H1 (cell line): ENCODE measurements around the gene TMEM92. TPM values are rescaled to one million over a fixed set of nuclear protein-coding genes. Genes with fewer than 3 reads are reported as not detected.

ENCODE experiments used
- CTCF ChIA-PET: fragments of 300-600 bp; sonication (Branson Sonifier 250); formaldehyde crosslinking; loops from one replicate; lab custom pipeline; 2021; ENCODE audit not compliant: partially characterized antibody; lab: Charles Lee
- POLR2A ChIA-PET: fragments of 300-600 bp; sonication (Branson Sonifier 250); formaldehyde crosslinking; loops from one replicate; lab custom pipeline; 2021; ENCODE audit warnings: inconsistent platforms; ENCODE audit not compliant: partially characterized antibody; lab: Charles Lee
- DNase-seq, 2 experiments: peaks; one replicate each; pipeline versions ENCODE4 v3.0.0 to v3.0.0-alpha.2; 2010 to 2022; ENCODE audit warnings: low spot score in 2 of 2, low read depth in 1 of 2, mixed read lengths in 1 of 2
- FAIRE-seq: peaks from 2 replicates; lab custom pipeline; 2011; peaks lifted over from hg19 to GRCh38; lab: Jason Lieb, UNC
- H2AFZ ChIP-seq: 2 replicates; pipeline ENCODE4 v1.8.1; 2012; ENCODE audit warnings: low read length, inconsistent platforms
- H2AK5ac ChIP-seq: 2 replicates; pipeline ENCODE4 v1.6.1; 2013; ENCODE audit warnings: low read depth, low read length
- H2BK120ac ChIP-seq: replicated peaks from 2 replicates; pipeline ENCODE3; 2013; ENCODE audit warnings: low read depth, low read length, inconsistent platforms
- H2BK12ac ChIP-seq: 2 replicates; pipeline ENCODE4 v1.6.1; 2013; ENCODE audit warnings: low read depth, low read length
- H2BK15ac ChIP-seq: 2 replicates; pipeline ENCODE4 v1.6.1; 2013; ENCODE audit warnings: low read length
- H2BK20ac ChIP-seq: 2 replicates; pipeline ENCODE4 v1.6.1; 2013; ENCODE audit warnings: low read length
- H2BK5ac ChIP-seq: 2 replicates; pipeline ENCODE4 v1.6.1; 2013; ENCODE audit warnings: low read depth, low read length
- H3K14ac ChIP-seq: 2 replicates; pipeline ENCODE4 v1.6.1; 2013; ENCODE audit warnings: inconsistent platforms; ENCODE audit not compliant: insufficient read length
- H3K18ac ChIP-seq: 2 replicates; pipeline ENCODE4 v1.6.1; 2013; ENCODE audit warnings: low read length; ENCODE audit errors: extremely low read depth
- H3K23ac ChIP-seq: 2 replicates; pipeline ENCODE4 v1.6.1; 2013; ENCODE audit warnings: inconsistent platforms; ENCODE audit not compliant: insufficient read length
- H3K23me2 ChIP-seq: 2 replicates; pipeline ENCODE4 v1.6.1; 2013; ENCODE audit warnings: low read depth, low read length
- H3K27ac ChIP-seq: 2 replicates; pipeline ENCODE4 v1.6.1; 2011; ENCODE audit warnings: low read depth, low read length, inconsistent platforms
- H3K27me3 ChIP-seq, 4 experiments: replicated peaks in 1 of 4; 1 replicate in 1 of 4; 2 replicates in 3 of 4; pipeline versions ENCODE4 v1.6.1 to v1.8.1; 2011 to 2013; ENCODE audit warnings: low read length in 3 of 4, mild to moderate bottlenecking in 3 of 4, inconsistent platforms in 2 of 4, mixed read lengths in 2 of 4, moderate library complexity in 1 of 4; ENCODE audit not compliant: control insufficient read depth in 3 of 4, insufficient read depth in 3 of 4; ENCODE audit errors: extremely low read depth in 1 of 4
- H3K36me3 ChIP-seq, 4 experiments: 2 replicates each; pipeline versions ENCODE4 v1.6.1 to v1.8.1; 2011 to 2013; ENCODE audit warnings: mild to moderate bottlenecking in 4 of 4, low read length in 3 of 4, moderate library complexity in 2 of 4, control low read depth in 1 of 4, inconsistent platforms in 1 of 4; ENCODE audit not compliant: insufficient read depth in 4 of 4, control insufficient read depth in 2 of 4
- H3K4ac ChIP-seq: replicated peaks from 2 replicates; pipeline ENCODE3; 2013; ENCODE audit warnings: low read length, low read depth, mixed read lengths, inconsistent platforms; ENCODE audit not compliant: insufficient read length
- H3K4me1 ChIP-seq, 4 experiments: replicated peaks in 1 of 4; 1 replicate in 1 of 4; 2 replicates in 3 of 4; pipeline versions ENCODE4 v1.6.1 to v1.8.1; 2011 to 2013; ENCODE audit warnings: low read length in 3 of 4, inconsistent platforms in 2 of 4, mixed read lengths in 1 of 4; ENCODE audit not compliant: insufficient read depth in 4 of 4, control insufficient read depth in 3 of 4
- H3K4me2 ChIP-seq, 2 experiments: 2 replicates each; pipeline versions ENCODE4 v1.6.1 to v1.8.1; 2011 to 2013; ENCODE audit warnings: low read depth in 2 of 2, low read length in 2 of 2, control low read depth in 1 of 2, inconsistent platforms in 1 of 2, mild to moderate bottlenecking in 1 of 2; ENCODE audit not compliant: insufficient read depth in 1 of 2
- H3K4me3 ChIP-seq, 4 experiments: fragments of 200-600, 300-600 bp in 1 of 4; sonication (generic), shearing (Covaris generic), sonication (Bioruptor Twin) in 1 of 4; 2 replicates each; pipeline versions ENCODE4 v1.5.1 to v1.8.1; 2011 to 2016; ENCODE audit warnings: low read length in 4 of 4, low read depth in 3 of 4, control low read depth in 2 of 4, inconsistent platforms in 2 of 4, mild to moderate bottlenecking in 2 of 4, mixed read lengths in 1 of 4, moderate library complexity in 1 of 4; ENCODE audit not compliant: insufficient read depth in 2 of 4; ENCODE audit errors: extremely low read depth in 1 of 4
- H3K56ac ChIP-seq: replicated peaks from 2 replicates; pipeline ENCODE3; 2013; ENCODE audit warnings: low read depth, mild to moderate bottlenecking, mixed read lengths, low read length, inconsistent platforms; ENCODE audit not compliant: insufficient read length
- H3K79me1 ChIP-seq: 2 replicates; pipeline ENCODE4 v1.6.1; 2013; ENCODE audit warnings: low read depth, low read length, control low read depth
- H3K79me2 ChIP-seq, 2 experiments: 2 replicates each; pipeline versions ENCODE4 v1.6.1 to v1.8.1; 2012 to 2013; ENCODE audit warnings: low read length in 2 of 2, mild to moderate bottlenecking in 2 of 2, inconsistent platforms in 1 of 2; ENCODE audit not compliant: insufficient read depth in 2 of 2, control insufficient read depth in 1 of 2
- H3K9ac ChIP-seq, 4 experiments: replicated peaks in 1 of 4; 1 replicate in 1 of 4; 2 replicates in 3 of 4; pipeline versions ENCODE4 v1.6.1 to v1.8.1; 2011 to 2013; ENCODE audit warnings: low read depth in 3 of 4, low read length in 3 of 4, control low read depth in 2 of 4, mild to moderate bottlenecking in 2 of 4, moderate library complexity in 2 of 4, inconsistent platforms in 1 of 4; ENCODE audit errors: extremely low read depth in 1 of 4
- H3K9me3 ChIP-seq, 2 experiments: 2 replicates each; pipeline versions ENCODE4 v1.6.1 to v1.8.1; 2012 to 2013; ENCODE audit warnings: mild to moderate bottlenecking in 2 of 2, moderate library complexity in 2 of 2, control low read depth in 1 of 2, inconsistent platforms in 1 of 2, low read depth in 1 of 2, low read length in 1 of 2, mixed read lengths in 1 of 2; ENCODE audit not compliant: insufficient read depth in 2 of 2
- H4K20me1 ChIP-seq, 2 experiments: replicated peaks in 1 of 2; 2 replicates each; pipeline versions ENCODE3 to v1.8.1; 2011 to 2013; ENCODE audit warnings: inconsistent platforms in 2 of 2, low read length in 2 of 2, mild to moderate bottlenecking in 1 of 2; ENCODE audit not compliant: insufficient read depth in 2 of 2, control insufficient read depth in 1 of 2
- H4K5ac ChIP-seq: 2 replicates; pipeline ENCODE4 v1.6.1; 2013; ENCODE audit warnings: low read length, low read depth, mixed read lengths, inconsistent platforms; ENCODE audit not compliant: insufficient read length
- H4K8ac ChIP-seq: 2 replicates; pipeline ENCODE4 v1.8.0; 2013; ENCODE audit warnings: mild to moderate bottlenecking, moderate library complexity, low read length, inconsistent platforms; ENCODE audit not compliant: insufficient read depth; ENCODE audit errors: extremely low read depth
- H4K91ac ChIP-seq: replicated peaks from 2 replicates; pipeline ENCODE3; 2013; ENCODE audit warnings: low read length, mixed read lengths, inconsistent platforms; ENCODE audit not compliant: insufficient read length
- CBX5 ChIP-seq: fragments of 300-800, 300-1000 bp; sonication (generic); IDR thresholded peaks from 2 replicates; pipeline ENCODE4 v1.7.1; 2016; ENCODE audit warnings: antibody characterized with exemption, low read length, low read depth
- CHD1 ChIP-seq: IDR thresholded peaks from 2 replicates; pipeline ENCODE4 v1.6.1; 2012; ENCODE audit warnings: low read depth, low read length, improper control_type of control experiment
- CREB1 ChIP-seq: IDR thresholded peaks from 2 replicates; pipeline ENCODE4 v1.6.1; 2012; ENCODE audit warnings: inconsistent platforms
- RNF2 ChIP-seq: fragments of 200-900, 300-1000 bp; sonication (generic); IDR thresholded peaks from 2 replicates; pipeline ENCODE4 v1.7.1; 2016; ENCODE audit warnings: borderline replicate concordance, low read depth, mild to moderate bottlenecking, antibody characterized with exemption, low read length; ENCODE audit not compliant: poor library complexity, severe bottlenecking; ENCODE audit errors: missing control alignments
- SIRT6 ChIP-seq: IDR thresholded peaks from one replicate; pipeline ENCODE4 v1.7.1; 2012; ENCODE audit warnings: low read length, inconsistent platforms
- SP2 ChIP-seq: IDR thresholded peaks from 2 replicates; pipeline ENCODE4 v1.6.1; 2012; ENCODE audit warnings: mild to moderate bottlenecking, low read length, inconsistent platforms
- WGBS, 2 experiments: shearing (Covaris generic) in 1 of 2; methylation state at CpG; one replicate each; pipeline versions ENCODE4 v1.1.6 to v1.1.7; 2013 to 2015; ENCODE audit warnings: low lambda C conversion rate in 2 of 2, mixed read lengths in 2 of 2, inconsistent platforms in 1 of 2, low coverage in 1 of 2, missing lambda C conversion rate in 1 of 2; ENCODE audit not compliant: insufficient replicate concordance in 2 of 2, insufficient coverage in 1 of 2, insufficient read length in 1 of 2; ENCODE audit errors: extremely low coverage in 1 of 2, missing lambda C conversion rate in 1 of 2; 5-methylcytosine and 5-hydroxymethylcytosine counted together
- polyA plus RNA-seq, 7 experiments: library from polyadenylated mRNA; depleted of rRNA in 3 of 7; stranded (reverse) in 5 of 7; unstranded in 2 of 7; fragments of >200 nt in 5 of 7; fragments of 200-250 nt in 2 of 7; gene quantifications; 1 replicate in 5 of 7; 2 replicates in 1 of 7; 4 replicates in 1 of 7; pipeline versions ENCODE4 v1.2.1 to v1.2.3, GENCODE V29; 2011 to 2013; ENCODE audit warnings: missing spikeins in 2 of 7, mixed read lengths in 2 of 7
- total RNA-seq: library from RNA; stranded (reverse); fragmentation: NEBNext Ultra II Directional; extraction: Animal tissue kit (Norgen Biotek cat#: 25700); gene quantifications from 2 replicates; pipeline ENCODE4 v1.2.1, GENCODE V29; 2021

Gene TMEM92
- total and polyA plus RNA-seq, 2 of the 8 experiments (the other 6 are each of a cell fraction or from before 2014, with no cell fraction given): 11.9 to 24.8 TPM

DNA sequence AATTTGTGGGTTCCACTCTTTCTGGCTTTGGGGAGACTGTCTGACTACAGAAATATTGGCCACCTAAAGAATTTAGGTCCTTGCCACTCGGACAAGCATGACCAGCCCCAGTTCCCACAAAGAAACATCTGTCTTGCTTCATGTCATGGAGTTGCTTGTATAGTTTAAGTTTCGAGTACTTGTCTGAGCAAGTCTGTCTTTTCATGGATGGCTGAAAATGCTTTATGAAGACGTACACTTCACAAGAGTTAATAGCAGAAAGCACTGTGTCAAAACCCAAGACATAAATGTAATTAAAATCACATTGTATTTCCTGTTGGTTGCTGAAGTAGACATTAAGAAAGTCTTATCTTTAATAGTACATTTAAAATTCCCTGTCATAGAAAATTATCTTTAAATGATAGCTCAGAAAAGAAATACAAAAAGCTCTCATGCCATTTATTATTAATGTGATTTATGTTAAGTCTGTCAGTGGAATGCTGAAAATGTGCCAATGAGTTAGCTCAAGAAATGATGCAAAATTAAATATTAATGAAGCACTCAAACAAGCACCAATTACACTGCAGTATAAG, 41.8 kb downstream of the TMEM92 start:
- POLR2A ChIA-PET: interaction anchor here (0.7 to 1.0 kb wide), 2 partner anchors 48 to 143 kb away, joined by 3 to 4 read pairs; no protein-coding TSS in a partner anchor
- Histone ChIP-seq H4K8ac (no peak overlapping the region), H4K20me1 (no peaks in the 10 kb centered on the region), H3K23me2 (no peaks in the 10 kb centered on the region), H3K18ac (no peak overlapping the region), H3K79me1 (no peaks in the 10 kb centered on the region), H3K4me2 (no peak overlapping the region), H2AFZ (no peak overlapping the region), H4K91ac (no peak overlapping the region), H2BK12ac (no peak overlapping the region), H3K36me3 (no peaks in the 10 kb centered on the region), H4K5ac (no peak overlapping the region), H2BK20ac (no peak overlapping the region), H3K56ac (no peak overlapping the region), H2BK5ac (no peak overlapping the region), H3K9ac (no peak overlapping the region), H3K14ac (no peak overlapping the region), H2AK5ac (no peak overlapping the region), H3K79me2 (no peaks in the 10 kb centered on the region), H3K4me1 (peaks cover 0 to 10% (median 2%) of the 10 kb centered on the region in 4 experiments; a peak in 4 of 7 replicates), H3K23ac (no peak overlapping the region), H3K4ac (no peak overlapping the region), H3K27me3 (no peaks in the 10 kb centered on the region; a peak in 1 of 7 replicates), H3K4me3 (no peak overlapping the region), H2BK15ac (no peak overlapping the region), H3K9me3 (0 out of 4 replicates have a peak, but pooled peaks cover 0 to 3% of the 10 kb centered on the region in 2 experiments), H3K27ac (no peak overlapping the region), H2BK120ac (no peak overlapping the region)
- CTCF ChIA-PET: interaction anchor here (0.9 to 3.8 kb wide), 7 partner anchors 10 to 116 kb away, joined by 3 to 21 read pairs (median 4); no protein-coding TSS in a partner anchor
- 91% methylated on average over 3 of the region's 3 CpGs; no CpG with 5 or more reads in 1 of the 2 experiments for WGBS, 2 experiments
- no peak for TF ChIP-seq SIRT6
- no peak for TF ChIP-seq CREB1
- no peak for TF ChIP-seq SP2
- no peak for TF ChIP-seq CHD1
- TF ChIP-seq CBX5: no peak
- TF ChIP-seq RNF2: no peak
- DNase-seq: no peak
- no peak for FAIRE-seq
